HepG2 (cell line): ENCODE results near the gene HUNK.

ENCODE experiments used
- CTCF ChIP-seq: sonication (generic); formaldehyde crosslinking; IDR thresholded peaks from 2 replicates; pipeline ENCODE4 v1.5.0; 2020; ENCODE audit warnings: mild to moderate bottlenecking, missing genetic modification reagents, moderate library complexity
- HDAC6 ChIP-seq: fragments of 200-600 bp; sonication (generic); IDR thresholded peaks from 2 replicates; pipeline ENCODE4 v1.7.0; 2017; ENCODE audit warnings: mild to moderate bottlenecking, antibody characterized with exemption, low read length, low read depth
- PATZ1 ChIP-seq: sonication (generic); formaldehyde crosslinking; IDR thresholded peaks from 2 replicates; pipeline ENCODE4 v1.4.0; 2020; ENCODE audit warnings: missing genetic modification reagents
- ZBTB1 ChIP-seq: sonication (generic); formaldehyde crosslinking; IDR thresholded peaks from 2 replicates; pipeline ENCODE4 v1.4.0; 2020; ENCODE audit warnings: missing genetic modification reagents, borderline replicate concordance
- ZNF232 ChIP-seq: sonication (generic); formaldehyde crosslinking; IDR thresholded peaks from 2 replicates; pipeline ENCODE4 v1.4.0; 2020; ENCODE audit warnings: missing genetic modification reagents, borderline replicate concordance

GRCh38 chr21:31862078-31862477, 10.7 kb upstream of the HUNK start:
- TF ChIP-seq PATZ1 (no peak), HDAC6 (no peak), CTCF (CRISPR knock-in tag) (no peak), ZNF232 (CRISPR knock-in tag) (no peak), ZBTB1 (CRISPR knock-in tag) (no peak)
